ENCODE data around the gene ADCK2. TPM values are rescaled to one million over a fixed set of nuclear protein-coding genes. Genes with fewer than 3 reads are reported as not detected.
"Not testable (repeated sequence)": the region's sequence is repeated elsewhere in the genome, so short reads cannot be mapped to it uniquely, and the experiment has no call there.

ADCK2 gene
- polyA plus RNA-seq, 1 donor: 22.2 TPM

DNA sequence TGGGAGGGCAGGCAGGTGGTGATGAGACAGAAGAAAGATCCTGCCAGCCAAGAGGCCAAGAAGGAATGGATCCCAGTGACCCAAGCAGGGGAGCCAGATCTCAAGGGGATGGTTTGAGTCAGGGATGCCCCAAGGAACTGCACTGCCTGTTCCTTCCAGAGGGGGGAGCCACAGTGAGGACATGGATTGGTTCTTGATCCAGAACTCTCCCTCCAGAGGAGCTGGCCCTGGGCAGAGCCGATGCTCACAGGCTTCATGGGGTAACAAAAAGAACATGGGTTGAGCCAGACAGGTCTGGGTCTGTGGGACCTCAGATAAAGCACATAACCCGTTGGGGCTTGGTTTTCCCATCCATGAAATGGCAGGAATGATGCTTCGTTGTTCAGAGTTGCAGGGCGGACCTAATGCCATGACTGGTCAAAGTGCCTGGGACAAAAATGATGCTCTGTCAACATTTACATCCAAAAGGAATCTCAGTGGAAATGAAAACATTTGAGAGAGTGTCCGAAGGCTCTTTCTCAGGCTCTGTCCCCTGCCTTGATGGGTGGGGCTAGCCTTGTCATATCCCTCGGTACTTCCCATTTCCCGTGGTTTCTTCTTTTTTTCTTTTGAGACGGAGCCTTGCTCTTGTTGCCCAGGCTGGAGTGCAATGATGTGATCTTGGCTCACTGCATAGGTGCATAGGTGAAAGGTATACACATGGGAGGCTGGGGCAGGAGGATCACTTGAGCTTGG is 27.4 kb upstream of the ADCK2 start:
- DNase-seq: no peak

DNA sequence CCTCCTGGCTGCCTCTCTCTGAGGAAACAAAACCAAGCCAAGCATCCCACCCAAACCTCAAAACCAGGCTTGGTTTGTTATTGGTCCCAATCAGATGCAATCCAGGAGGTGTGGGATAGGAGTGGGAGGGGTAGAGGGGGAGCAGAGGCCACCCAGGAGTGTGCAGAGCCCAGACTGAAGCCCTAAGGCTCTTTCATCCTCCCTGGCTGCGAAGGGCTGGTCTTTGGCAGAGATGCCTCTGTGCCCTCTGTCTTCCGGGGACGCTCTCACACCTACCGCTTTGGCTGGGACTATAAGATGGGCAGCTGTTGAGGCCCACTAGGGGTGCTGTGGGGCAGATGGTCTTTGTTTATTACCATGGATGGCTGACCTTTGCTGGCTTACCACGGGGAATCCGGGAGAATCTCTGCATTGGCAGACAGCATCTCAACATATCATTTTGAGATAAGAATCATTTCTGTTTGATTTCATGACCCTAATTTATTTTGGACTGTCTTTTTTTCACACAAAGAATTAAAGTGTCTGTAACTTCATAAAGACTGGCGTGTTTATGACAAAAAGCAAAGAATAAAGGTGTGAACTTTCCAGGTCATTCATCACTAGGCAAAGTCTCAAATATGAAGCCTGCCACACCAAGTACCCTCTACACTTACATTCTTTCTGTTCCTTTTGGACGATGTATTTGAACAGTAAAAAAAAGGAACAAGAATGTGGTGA is 25.7 kb upstream of the ADCK2 start:
- DNase-seq: peak; percentile 58

DNA sequence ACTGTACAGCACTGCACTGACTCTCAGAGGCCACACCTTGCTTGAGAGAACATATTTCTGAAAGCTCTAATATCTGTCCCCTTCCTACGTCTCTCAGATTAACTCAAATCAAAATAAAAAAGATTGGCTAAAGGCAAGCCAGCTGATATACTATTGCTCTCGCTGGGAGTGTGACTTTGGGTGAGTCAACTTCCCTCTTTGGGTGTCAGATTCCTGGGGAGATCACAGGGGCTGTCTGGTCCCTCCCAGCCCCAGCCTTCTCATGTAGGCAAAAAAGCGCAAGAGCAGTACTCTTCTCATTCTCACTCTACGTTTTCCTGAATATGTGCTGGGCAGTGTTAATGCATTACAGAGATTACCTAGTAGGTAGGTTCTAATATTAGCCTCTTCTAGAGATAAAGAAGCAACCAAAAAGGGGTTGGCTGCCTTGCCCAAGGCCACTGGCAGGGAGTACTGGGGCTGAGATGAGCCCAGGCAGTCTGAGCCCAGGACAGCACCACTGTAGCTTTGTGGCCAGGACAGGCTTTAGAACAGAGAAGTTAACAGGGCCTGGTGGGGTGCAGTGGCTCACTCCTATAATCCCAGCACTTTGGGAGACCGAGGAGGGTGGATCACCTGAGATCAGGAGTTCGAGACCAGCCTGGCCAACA is 23.1 kb upstream of the ADCK2 start:
- no peak for DNase-seq

DNA sequence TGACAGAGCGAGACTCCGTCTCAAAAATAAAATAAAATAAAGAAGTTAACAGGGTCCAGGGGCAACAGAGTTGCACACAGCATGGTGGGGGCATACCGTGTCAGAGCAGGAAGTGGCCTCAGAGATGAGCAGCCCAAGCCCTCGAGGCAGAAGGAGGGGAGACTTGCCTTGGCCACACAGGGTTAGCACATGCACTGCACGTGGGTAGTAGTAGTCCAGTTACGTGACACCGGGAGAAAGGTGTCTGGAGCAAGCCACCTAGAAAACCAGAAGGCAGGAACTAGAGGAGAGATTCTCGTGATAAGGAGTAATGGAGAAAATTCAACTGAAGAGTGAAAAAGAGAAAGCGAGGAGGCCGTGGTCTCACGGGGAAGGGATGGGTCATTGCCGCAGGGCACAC is 22.4 kb upstream of the ADCK2 start:
- DNase-seq: no peak

DNA sequence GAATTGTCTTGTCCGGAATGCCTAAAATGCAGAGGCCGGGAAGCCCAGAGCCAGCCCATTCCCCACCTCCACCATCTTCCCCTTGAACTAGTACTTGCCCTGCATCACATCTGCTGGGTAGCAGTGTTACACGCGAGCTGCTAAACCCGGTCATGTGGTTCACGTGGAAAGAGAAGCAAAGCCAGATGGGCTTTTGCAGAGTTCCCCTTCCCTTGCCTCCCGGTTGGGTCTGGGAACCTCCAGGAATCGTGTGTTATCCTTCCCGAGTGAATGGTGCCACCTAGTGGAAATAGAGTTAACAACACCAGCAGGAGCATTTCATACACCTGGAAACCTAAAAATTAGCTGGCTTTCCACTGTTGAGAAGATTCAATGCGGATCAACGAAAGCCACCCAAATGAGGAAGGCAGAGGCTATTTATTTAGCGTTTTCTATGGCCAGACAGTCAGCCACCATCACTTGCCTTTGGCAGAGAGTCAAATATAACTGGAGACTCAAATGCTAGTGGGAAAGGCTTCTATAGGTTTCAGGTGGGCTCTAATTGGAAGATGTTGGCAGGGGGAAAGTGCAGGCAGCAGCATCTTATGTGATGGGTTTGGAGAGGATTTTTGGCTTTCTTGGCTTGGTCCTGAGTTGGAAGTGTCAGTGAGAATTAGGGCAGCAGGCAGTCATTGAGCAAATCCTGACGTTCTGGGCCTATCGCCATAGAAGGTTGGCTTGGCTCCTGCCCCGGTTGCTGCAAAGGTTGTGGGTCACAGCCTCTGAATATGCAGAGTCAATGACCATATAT is 19.2 kb upstream of the ADCK2 start:
- DNase-seq: peak; percentile 85

DNA sequence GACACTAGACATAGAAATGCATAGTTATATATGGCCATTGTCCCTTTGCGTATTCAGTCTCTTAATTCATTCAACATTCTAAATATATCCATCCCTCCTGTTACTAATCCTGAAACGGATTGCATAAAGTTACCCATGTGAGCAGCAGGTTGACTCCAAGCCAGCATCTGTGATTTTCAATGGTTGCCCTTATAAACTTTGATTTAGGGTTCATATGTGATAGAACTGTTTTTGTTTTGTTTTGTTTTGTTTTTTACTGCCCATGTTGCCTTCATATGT is 18.7 kb upstream of the ADCK2 start:
- DNase-seq: no peak

DNA sequence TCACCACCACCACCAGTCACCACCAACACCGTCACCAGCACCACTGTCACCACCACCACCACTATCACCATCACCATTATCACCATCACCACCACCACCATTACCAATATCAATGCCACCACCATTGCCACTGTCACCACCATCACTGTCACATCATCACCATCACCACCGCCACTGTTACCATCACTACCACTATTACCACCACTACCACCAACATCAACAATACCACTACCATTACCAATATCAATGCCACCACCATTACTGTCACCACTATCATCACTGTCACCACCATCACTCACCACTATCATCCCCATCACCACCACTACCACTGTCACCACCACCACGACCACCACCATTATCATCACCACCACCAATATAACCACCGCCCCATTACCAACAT is 18.1 kb upstream of the ADCK2 start:
- DNase-seq: no peak

DNA sequence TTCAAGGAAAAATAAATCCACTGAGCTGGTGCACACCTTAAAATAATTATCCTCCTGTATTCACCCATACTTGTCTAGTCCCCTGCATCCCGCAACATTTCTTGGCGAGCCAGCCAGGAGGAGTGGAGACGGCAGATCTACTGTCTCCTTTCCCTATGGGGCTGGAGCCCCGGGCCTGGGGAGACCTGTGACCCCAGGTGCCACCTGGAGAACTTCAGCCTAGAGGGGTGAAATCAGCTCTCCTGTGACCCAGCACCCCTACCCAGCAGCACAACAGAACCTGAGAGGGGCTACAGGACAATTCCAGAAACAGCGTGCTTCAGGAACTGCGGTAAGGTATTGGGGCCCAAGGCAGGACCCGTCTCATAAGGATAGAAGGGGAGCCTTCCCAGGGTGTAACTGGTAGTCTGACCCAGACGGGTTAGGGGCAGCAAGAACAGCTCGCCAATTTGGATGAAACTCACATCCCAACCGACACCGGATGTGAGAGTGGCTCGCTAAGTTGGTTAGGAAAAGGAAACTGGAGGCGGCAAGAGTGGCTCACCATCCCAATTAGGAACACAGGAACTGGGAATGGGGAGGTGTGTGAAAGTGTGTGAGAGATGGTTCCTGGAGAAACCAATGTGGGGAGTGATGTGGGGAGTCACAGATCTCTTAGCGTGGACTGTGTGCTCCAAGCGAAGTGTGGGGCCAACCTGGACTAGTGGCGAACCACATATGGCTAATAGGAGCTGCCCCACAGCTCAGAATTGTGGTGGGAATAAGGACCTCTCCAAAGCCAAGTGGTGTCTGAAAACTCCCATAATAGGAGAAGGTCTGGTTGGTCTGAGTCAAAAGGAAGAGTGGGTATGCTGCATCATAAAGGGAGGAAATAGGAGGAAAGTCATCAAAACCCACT is 17.0 kb upstream of the ADCK2 start:
- DNase-seq: no peak

DNA sequence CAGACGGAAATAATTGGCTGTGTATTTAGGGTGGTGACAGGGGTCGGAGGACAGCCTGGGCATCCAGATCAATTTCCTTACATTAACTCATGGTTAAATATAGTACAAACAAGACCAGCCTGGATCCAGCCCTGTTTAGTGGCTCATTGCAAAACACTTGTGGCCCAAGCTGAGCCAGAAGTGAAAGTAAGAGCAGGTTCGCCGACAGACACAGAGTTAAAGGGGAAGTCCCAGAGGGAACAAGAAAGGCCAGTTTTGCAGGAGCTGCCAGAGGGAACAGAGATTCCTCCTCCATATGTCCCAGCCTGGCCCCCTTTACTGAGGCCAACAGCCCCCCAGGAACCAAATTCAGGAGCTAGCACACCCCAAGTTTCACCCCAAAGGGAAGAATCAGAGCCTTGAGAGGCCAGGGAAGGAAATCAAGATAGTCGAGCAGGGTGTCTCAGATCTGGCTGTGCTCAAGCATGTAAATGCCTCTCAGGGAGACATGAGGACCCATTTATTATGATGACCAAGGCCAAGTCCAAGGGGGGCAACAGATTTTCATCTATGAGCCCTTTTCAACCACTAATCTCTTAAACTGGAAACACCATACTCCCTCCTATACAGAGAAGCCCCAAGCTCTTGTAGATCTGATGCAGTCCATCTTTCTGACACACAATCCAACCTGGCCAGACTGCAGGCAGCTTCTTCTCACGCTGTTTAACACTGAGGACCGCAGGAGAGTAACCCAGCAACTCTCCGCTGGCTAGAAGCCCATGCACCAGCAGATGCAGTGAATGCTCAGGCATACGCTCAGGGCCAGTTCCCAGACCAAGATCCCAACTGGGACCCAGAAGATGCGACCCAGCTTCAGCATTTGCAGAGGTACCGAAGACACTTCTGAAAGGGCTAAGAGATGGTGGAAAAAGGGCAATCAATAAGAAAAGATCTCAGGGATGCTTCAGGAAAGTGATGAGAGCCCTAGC is 15.9 kb upstream of the ADCK2 start:
- DNase-seq: peak; percentile 35

DNA sequence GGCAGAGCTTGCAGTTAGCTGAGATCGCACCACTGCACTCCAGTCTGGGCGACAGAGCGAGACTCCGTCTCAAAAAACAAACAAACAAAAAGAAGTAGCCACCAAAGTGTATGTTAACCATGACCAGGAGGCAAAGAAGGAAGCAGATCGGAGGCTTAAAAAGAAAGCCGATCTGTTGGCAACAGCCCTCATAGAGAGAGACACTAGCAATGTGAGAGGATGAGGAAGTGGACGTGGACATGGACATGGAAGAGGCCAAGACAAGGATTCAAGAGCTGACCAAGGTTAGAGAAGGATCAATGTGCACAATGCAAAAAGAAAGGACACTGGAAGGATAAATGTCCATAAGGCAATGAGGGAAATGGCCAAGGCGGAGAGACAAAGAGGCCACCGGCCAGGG is 14.9 kb upstream of the ADCK2 start:
- no peak for DNase-seq

DNA sequence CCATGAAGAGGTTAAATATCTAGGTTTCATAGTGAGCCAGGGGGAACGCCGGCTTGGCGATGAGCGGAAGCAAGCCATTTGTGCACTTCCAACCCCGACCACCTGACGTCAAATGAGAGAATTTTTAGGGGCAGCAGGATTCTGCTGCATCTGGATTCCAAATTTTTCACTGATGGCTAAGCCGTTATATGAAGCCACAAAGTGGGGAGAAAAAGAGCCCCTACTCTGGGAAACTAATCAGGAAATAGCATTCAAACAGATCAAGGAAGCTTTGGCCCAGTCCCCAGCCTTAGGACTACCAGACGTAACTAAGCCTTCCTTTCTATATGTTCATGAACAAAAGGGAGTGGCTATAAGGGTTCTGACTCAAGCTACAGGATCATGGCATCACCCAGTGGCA is 12.9 kb upstream of the ADCK2 start:
- DNase-seq: no peak

DNA sequence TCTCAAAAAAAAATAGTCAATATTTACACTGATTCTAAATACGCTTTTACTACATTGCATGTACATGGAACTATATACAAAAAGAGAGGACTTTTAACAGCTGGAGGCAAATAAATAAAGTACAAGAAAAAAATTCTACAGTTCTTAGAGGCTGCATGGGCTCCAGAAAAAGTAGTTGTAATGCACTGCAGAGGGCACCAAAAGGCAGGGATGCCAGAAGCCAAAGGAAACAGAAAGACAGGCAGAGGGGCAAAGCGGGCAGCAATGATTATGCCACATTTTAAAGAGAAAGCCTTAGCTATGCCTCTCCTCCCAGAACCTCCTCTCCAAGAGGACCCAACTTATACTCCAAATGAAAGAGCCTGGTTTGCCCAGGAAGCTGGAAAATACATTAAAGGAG is 11.6 kb upstream of the ADCK2 start:
- DNase-seq: no peak

DNA sequence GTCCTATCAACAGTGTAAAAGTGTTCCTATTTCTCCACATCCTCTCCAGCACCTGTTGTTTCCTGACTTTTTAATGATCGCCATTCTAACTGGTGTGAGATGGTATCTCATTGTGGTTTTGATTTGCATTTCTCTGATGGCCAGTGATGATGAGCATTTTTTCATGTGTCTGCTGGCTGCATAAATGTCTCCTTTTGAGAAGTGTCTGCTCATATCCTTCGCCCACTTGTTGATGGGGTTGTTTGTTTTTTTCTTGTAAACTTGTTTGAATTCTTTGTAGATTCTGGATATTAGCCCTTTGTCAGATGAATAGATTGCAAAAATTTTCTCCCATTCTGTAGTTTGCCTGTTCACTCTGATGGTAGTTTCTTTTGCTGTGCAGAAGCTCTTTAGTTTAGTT is 9.8 kb upstream of the ADCK2 start:
- DNase-seq: not testable (repeated sequence)

DNA sequence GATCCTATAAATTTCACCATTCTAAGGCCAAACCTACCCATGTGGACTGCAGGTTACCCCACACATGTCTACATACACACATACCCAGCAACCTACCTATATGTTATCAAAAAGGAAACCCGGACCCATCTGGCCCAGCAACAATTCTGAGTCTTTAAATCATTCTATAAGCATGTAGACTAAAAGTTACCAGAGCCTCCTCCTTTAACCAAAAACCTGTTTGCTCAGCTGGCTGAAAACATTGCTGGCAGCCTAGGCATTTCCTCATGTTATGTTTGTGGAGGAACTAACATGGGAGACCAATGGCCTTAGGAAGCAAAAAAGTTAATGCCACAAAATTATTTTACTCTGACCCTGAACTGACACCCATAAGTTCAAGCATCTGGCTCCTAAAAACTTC is 5.3 kb upstream of the ADCK2 start:
- no peak for DNase-seq

DNA sequence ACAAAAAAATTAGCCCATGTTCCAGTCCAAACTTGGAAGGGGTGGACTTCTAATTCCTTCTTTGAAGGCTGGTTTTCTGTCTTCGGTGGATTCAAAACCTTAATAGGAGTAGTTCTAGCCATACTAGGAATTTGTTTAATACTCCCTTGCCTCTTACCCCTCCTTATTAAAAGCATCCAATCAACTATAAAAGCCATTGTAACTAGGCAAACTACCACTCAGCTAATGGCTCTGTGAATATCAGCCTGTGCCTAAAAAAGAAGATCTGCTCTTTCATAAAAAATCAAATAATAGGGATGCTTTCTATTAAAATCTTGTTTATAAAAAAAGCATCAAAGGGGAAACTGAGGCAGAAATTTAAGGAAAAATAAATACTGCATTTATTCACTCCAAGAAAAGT is 4.1 kb upstream of the ADCK2 start:
- no peak for DNase-seq

DNA sequence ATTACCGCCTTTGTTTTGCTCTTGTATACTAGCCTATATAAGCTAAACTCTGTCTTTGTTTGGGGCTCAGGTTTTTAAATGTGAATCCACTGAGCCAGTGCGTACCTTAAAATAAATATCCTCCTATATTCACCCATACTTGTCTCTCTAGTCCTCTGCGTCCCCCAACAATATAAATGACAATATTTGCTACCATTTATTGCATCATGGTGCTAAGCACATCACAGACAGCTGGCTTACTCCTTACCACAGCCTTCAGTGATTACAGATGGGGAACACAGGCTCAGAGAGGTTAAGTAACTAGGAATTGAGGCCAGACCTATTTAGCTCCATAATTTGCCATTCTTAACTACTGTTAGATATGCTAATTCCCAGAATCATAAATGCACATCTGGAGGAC is 3.4 kb upstream of the ADCK2 start:
- DNase-seq: no peak

DNA sequence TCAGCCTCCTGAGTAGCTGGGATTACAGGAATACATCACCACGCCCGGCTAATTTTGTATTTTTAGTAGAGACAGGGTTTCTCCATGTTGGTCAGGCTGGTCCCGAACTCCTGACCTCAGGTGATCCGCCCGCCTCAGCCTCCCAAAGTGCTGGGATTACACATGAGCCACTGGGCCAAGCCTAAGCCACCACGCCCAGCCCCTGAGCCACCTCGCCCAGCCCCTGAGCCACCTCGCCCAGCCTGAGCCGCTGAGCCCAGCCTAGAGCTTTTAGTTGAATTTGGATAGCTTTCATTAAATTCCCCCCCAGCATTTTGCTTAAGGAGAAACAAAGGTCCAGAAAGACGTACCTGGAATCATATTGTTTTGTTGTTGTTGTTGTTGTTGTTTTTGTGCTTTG is 2.9 kb upstream of the ADCK2 start:
- DNase-seq: not testable (repeated sequence)

DNA sequence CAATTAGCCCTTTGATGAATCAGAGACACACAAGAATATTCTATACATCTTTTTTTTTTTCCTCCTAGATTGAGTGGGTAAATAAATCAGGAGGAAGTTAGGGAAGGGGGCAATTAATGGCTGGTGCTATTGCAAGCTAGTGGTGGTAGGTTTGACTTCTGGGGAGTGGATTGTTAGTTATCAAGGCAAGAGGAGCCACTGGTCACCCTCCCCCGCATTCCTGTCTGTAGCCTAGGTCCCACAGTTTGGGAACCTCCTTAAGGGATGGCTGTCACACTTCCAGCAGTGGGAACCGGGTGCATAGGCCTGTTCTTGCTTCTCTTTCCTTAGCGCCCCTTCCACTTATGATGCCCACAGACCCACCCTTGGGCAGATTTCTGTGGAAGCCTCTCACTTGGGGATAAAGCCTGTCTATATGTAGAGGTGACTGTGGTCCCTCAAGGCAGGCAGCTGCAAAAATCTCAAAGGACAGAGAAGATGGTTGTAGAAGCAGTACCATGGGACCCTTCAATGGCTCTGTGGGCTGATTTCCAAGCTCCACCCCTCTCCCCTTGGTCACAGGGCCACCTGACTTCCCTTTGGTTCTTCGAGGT is 2.3 kb upstream of the ADCK2 start:
- no peak for DNase-seq

DNA sequence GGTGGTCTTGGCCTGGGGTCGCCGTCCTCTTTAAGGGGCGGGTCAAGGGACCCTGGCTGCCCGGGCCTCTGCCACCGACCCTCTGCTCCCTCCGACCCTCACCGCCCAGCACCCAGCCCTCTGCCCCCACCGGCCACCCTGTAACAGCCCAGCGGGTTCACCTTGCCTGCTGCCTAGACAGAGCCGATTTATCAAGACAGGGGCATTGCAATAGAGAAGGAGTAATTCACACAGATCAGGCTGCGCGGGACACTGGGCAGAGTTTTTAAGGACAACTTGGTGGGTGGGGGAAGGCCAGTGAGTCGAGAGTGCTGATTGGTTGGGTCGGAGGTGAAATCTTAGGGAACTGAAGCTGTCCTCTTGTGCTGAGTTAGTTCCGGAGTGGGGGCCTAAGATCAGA is 779 bp upstream of the ADCK2 start:
- no peak for DNase-seq

All from left kidney (tissue), 2 donors.